Measurements from ENCODE around the gene CLNK.

Gene CLNK

GRCh38 chr4:10647846-10648245 lies 36.7 kb downstream of the CLNK start:
- H3K9me3 ChIP-seq (ENCODE audit: control insufficient read depth in 5 of 5, low read length in 5 of 5): peaks cover 0 to 5% (median 0%) of the 10 kb centered on the region in 5 donors
- no peaks in the 10 kb centered on the region for H3K4me1 ChIP-seq (ENCODE audit: control insufficient read depth in 5 of 5, insufficient read depth in 5 of 5, low read length in 5 of 5)
- no peak overlapping the region for H3K9ac ChIP-seq (ENCODE audit: low read length in 5 of 5)
- H3K27me3 ChIP-seq (ENCODE audit: control insufficient read depth in 5 of 5, insufficient read depth in 4 of 5, low read length in 5 of 5): no peaks in the 10 kb centered on the region
- no peak overlapping the region for H3K27ac ChIP-seq (ENCODE audit: low read depth, low read length)
- no peaks in the 10 kb centered on the region for H3K36me3 ChIP-seq (ENCODE audit: control insufficient read depth in 5 of 5, insufficient read depth in 5 of 5, low read length in 5 of 5)
- H3K4me3 ChIP-seq (ENCODE audit: low read depth in 1 of 5, low read length in 5 of 5): no peak overlapping the region

GRCh38 chr4:10643600-10644425 lies 40.8 kb downstream of the CLNK start:
- no peak overlapping the region for H3K9ac ChIP-seq (ENCODE audit: low read length in 5 of 5)
- H3K9me3 ChIP-seq (ENCODE audit: control insufficient read depth in 5 of 5, low read length in 5 of 5): peaks cover 0 to 5% (median 0%) of the 10 kb centered on the region in 5 donors
- H3K27me3 ChIP-seq (ENCODE audit: control insufficient read depth in 5 of 5, insufficient read depth in 4 of 5, low read length in 5 of 5): no peaks in the 10 kb centered on the region
- no peak overlapping the region for H3K27ac ChIP-seq (ENCODE audit: low read depth, low read length)
- no peaks in the 10 kb centered on the region for H3K36me3 ChIP-seq (ENCODE audit: control insufficient read depth in 5 of 5, insufficient read depth in 5 of 5, low read length in 5 of 5)
- no peaks in the 10 kb centered on the region for H3K4me1 ChIP-seq (ENCODE audit: control insufficient read depth in 5 of 5, insufficient read depth in 5 of 5, low read length in 5 of 5)
- no peak overlapping the region for H3K4me3 ChIP-seq (ENCODE audit: low read depth in 1 of 5, low read length in 5 of 5)

GRCh38 chr4:10640561-10641201 lies 43.9 kb downstream of the CLNK start:
- H3K9ac ChIP-seq (ENCODE audit: low read length in 5 of 5): no peak overlapping the region
- no peak overlapping the region for H3K4me3 ChIP-seq (ENCODE audit: low read depth in 1 of 5, low read length in 5 of 5)
- no peak overlapping the region for H3K27ac ChIP-seq (ENCODE audit: low read depth, low read length)
- H3K9me3 ChIP-seq (ENCODE audit: control insufficient read depth in 5 of 5, low read length in 5 of 5): no peaks in the 10 kb centered on the region
- H3K4me1 ChIP-seq (ENCODE audit: control insufficient read depth in 5 of 5, insufficient read depth in 5 of 5, low read length in 5 of 5): no peaks in the 10 kb centered on the region
- no peaks in the 10 kb centered on the region for H3K36me3 ChIP-seq (ENCODE audit: control insufficient read depth in 5 of 5, insufficient read depth in 5 of 5, low read length in 5 of 5)
- H3K27me3 ChIP-seq (ENCODE audit: control insufficient read depth in 5 of 5, insufficient read depth in 4 of 5, low read length in 5 of 5): no peaks in the 10 kb centered on the region

GRCh38 chr4:10639664-10640063 lies 44.9 kb downstream of the CLNK start:
- Histone ChIP-seq H3K27me3 (ENCODE audit: control insufficient read depth in 5 of 5, insufficient read depth in 4 of 5, low read length in 5 of 5) (no peaks in the 10 kb centered on the region), H3K4me1 (ENCODE audit: control insufficient read depth in 5 of 5, insufficient read depth in 5 of 5, low read length in 5 of 5) (no peaks in the 10 kb centered on the region), H3K9me3 (ENCODE audit: control insufficient read depth in 5 of 5, low read length in 5 of 5) (no peaks in the 10 kb centered on the region), H3K9ac (ENCODE audit: low read length in 5 of 5) (no peak overlapping the region), H3K36me3 (ENCODE audit: control insufficient read depth in 5 of 5, insufficient read depth in 5 of 5, low read length in 5 of 5) (no peaks in the 10 kb centered on the region), H3K27ac (ENCODE audit: low read depth, low read length) (no peak overlapping the region), H3K4me3 (ENCODE audit: low read depth in 1 of 5, low read length in 5 of 5) (no peak overlapping the region)

GRCh38 chr4:10639100-10639499 lies 45.5 kb downstream of the CLNK start:
- H3K9me3 ChIP-seq (ENCODE audit: control insufficient read depth in 5 of 5, low read length in 5 of 5): no peaks in the 10 kb centered on the region
- H3K4me3 ChIP-seq (ENCODE audit: low read depth in 1 of 5, low read length in 5 of 5): no peak overlapping the region
- no peak overlapping the region for H3K27ac ChIP-seq (ENCODE audit: low read depth, low read length)
- no peaks in the 10 kb centered on the region for H3K4me1 ChIP-seq (ENCODE audit: control insufficient read depth in 5 of 5, insufficient read depth in 5 of 5, low read length in 5 of 5)
- H3K36me3 ChIP-seq (ENCODE audit: control insufficient read depth in 5 of 5, insufficient read depth in 5 of 5, low read length in 5 of 5): no peaks in the 10 kb centered on the region
- H3K27me3 ChIP-seq (ENCODE audit: control insufficient read depth in 5 of 5, insufficient read depth in 4 of 5, low read length in 5 of 5): no peaks in the 10 kb centered on the region
- no peak overlapping the region for H3K9ac ChIP-seq (ENCODE audit: low read length in 5 of 5)

- H3K27ac ChIP-seq (ENCODE audit: low read depth, low read length): no peak overlapping the region
- no peak overlapping the region for H3K4me3 ChIP-seq (ENCODE audit: low read depth in 1 of 5, low read length in 5 of 5)
- no peaks in the 10 kb centered on the region for H3K27me3 ChIP-seq (ENCODE audit: control insufficient read depth in 5 of 5, insufficient read depth in 4 of 5, low read length in 5 of 5)
- no peak overlapping the region for H3K9ac ChIP-seq (ENCODE audit: low read length in 5 of 5)
- H3K9me3 ChIP-seq (ENCODE audit: control insufficient read depth in 5 of 5, low read length in 5 of 5): no peaks in the 10 kb centered on the region
- no peaks in the 10 kb centered on the region for H3K36me3 ChIP-seq (ENCODE audit: control insufficient read depth in 5 of 5, insufficient read depth in 5 of 5, low read length in 5 of 5)
- no peaks in the 10 kb centered on the region for H3K4me1 ChIP-seq (ENCODE audit: control insufficient read depth in 5 of 5, insufficient read depth in 5 of 5, low read length in 5 of 5)
These were observed 49.5 kb downstream of the CLNK start for GRCh38 chr4:10635091-10635490.

- Histone ChIP-seq H3K36me3 (ENCODE audit: control insufficient read depth in 5 of 5, insufficient read depth in 5 of 5, low read length in 5 of 5) (no peaks in the 10 kb centered on the region), H3K9me3 (ENCODE audit: control insufficient read depth in 5 of 5, low read length in 5 of 5) (no peaks in the 10 kb centered on the region), H3K4me1 (ENCODE audit: control insufficient read depth in 5 of 5, insufficient read depth in 5 of 5, low read length in 5 of 5) (no peaks in the 10 kb centered on the region), H3K27ac (ENCODE audit: low read depth, low read length) (no peak overlapping the region), H3K4me3 (ENCODE audit: low read depth in 1 of 5, low read length in 5 of 5) (no peak overlapping the region), H3K27me3 (ENCODE audit: control insufficient read depth in 5 of 5, insufficient read depth in 4 of 5, low read length in 5 of 5) (peaks cover 0 to 3% (median 0%) of the 10 kb centered on the region in 5 donors), H3K9ac (ENCODE audit: low read length in 5 of 5) (no peak overlapping the region)
These were observed 55.2 kb downstream of the CLNK start for GRCh38 chr4:10629394-10629793.

GRCh38 chr4:10625131-10625530 lies 59.4 kb downstream of the CLNK start:
- no peak overlapping the region for H3K27ac ChIP-seq (ENCODE audit: low read depth, low read length)
- no peaks in the 10 kb centered on the region for H3K36me3 ChIP-seq (ENCODE audit: control insufficient read depth in 5 of 5, insufficient read depth in 5 of 5, low read length in 5 of 5)
- no peaks in the 10 kb centered on the region for H3K9me3 ChIP-seq (ENCODE audit: control insufficient read depth in 5 of 5, low read length in 5 of 5)
- no peak overlapping the region for H3K9ac ChIP-seq (ENCODE audit: low read length in 5 of 5)
- peaks cover 0 to 4% (median 0%) of the 10 kb centered on the region in 5 donors for H3K27me3 ChIP-seq (ENCODE audit: control insufficient read depth in 5 of 5, insufficient read depth in 4 of 5, low read length in 5 of 5)
- H3K4me3 ChIP-seq (ENCODE audit: low read depth in 1 of 5, low read length in 5 of 5): no peak overlapping the region
- H3K4me1 ChIP-seq (ENCODE audit: control insufficient read depth in 5 of 5, insufficient read depth in 5 of 5, low read length in 5 of 5): no peaks in the 10 kb centered on the region

GRCh38 chr4:10623862-10624261 lies 60.7 kb downstream of the CLNK start:
- Histone ChIP-seq H3K4me3 (ENCODE audit: low read depth in 1 of 5, low read length in 5 of 5) (no peak overlapping the region), H3K36me3 (ENCODE audit: control insufficient read depth in 5 of 5, insufficient read depth in 5 of 5, low read length in 5 of 5) (no peaks in the 10 kb centered on the region), H3K27me3 (ENCODE audit: control insufficient read depth in 5 of 5, insufficient read depth in 4 of 5, low read length in 5 of 5) (peaks cover 0 to 4% (median 0%) of the 10 kb centered on the region in 5 donors), H3K9ac (ENCODE audit: low read length in 5 of 5) (no peak overlapping the region), H3K27ac (ENCODE audit: low read depth, low read length) (no peak overlapping the region), H3K4me1 (ENCODE audit: control insufficient read depth in 5 of 5, insufficient read depth in 5 of 5, low read length in 5 of 5) (no peaks in the 10 kb centered on the region), H3K9me3 (ENCODE audit: control insufficient read depth in 5 of 5, low read length in 5 of 5) (no peaks in the 10 kb centered on the region)

- H3K4me3 ChIP-seq (ENCODE audit: low read depth in 1 of 5, low read length in 5 of 5): no peak overlapping the region
- peaks cover 0 to 4% (median 0%) of the 10 kb centered on the region in 5 donors for H3K27me3 ChIP-seq (ENCODE audit: control insufficient read depth in 5 of 5, insufficient read depth in 4 of 5, low read length in 5 of 5)
- no peaks in the 10 kb centered on the region for H3K4me1 ChIP-seq (ENCODE audit: control insufficient read depth in 5 of 5, insufficient read depth in 5 of 5, low read length in 5 of 5)
- no peaks in the 10 kb centered on the region for H3K9me3 ChIP-seq (ENCODE audit: control insufficient read depth in 5 of 5, low read length in 5 of 5)
- no peak overlapping the region for H3K27ac ChIP-seq (ENCODE audit: low read depth, low read length)
- no peak overlapping the region for H3K9ac ChIP-seq (ENCODE audit: low read length in 5 of 5)
- H3K36me3 ChIP-seq (ENCODE audit: control insufficient read depth in 5 of 5, insufficient read depth in 5 of 5, low read length in 5 of 5): no peaks in the 10 kb centered on the region
These were observed 61.3 kb downstream of the CLNK start for GRCh38 chr4:10623241-10623640.

All from subcutaneous abdominal adipose tissue (tissue), 5 donors.